Liver (tissue), 3 donors: ENCODE measurements around the gene PCP2.

ENCODE experiments used
- FOXA1 ChIP-seq: IDR thresholded peaks from 2 replicates; pipeline ENCODE4 v1.6.1; 2016; ENCODE audit warnings: antibody characterized with exemption
- NR2F2 ChIP-seq: IDR thresholded peaks from 2 replicates; pipeline ENCODE4 v1.6.1; 2016; ENCODE audit warnings: antibody characterized with exemption
- RAD21 ChIP-seq, 2 donors: IDR thresholded peaks; 2 replicates each; pipeline ENCODE4 v1.6.1; 2016; ENCODE audit warnings: antibody characterized with exemption in 2 of 2, mild to moderate bottlenecking in 2 of 2
- SP1 ChIP-seq: IDR thresholded peaks from 2 replicates; pipeline ENCODE4 v1.6.1; 2018; ENCODE audit warnings: antibody characterized with exemption, mild to moderate bottlenecking
- YY1 ChIP-seq: IDR thresholded peaks from 2 replicates; pipeline ENCODE4 v1.6.1; 2016; ENCODE audit warnings: antibody characterized with exemption, mild to moderate bottlenecking
- TF ChIP-seq, protein P1 (sequence below): fragments of 150-350 bp; IDR thresholded peaks from 2 replicates; pipeline ENCODE4 v1.5.1; 2017; ENCODE audit warnings: improper control_type of control experiment, low read depth, low read length; ENCODE audit not compliant: missing input control
- TF ChIP-seq, protein P2 (sequence below): IDR thresholded peaks from 2 replicates; pipeline ENCODE4 v1.6.1; 2016; ENCODE audit warnings: antibody characterized with exemption
- donor health status: healthy.
- donor health status: healthy.

DNA sequence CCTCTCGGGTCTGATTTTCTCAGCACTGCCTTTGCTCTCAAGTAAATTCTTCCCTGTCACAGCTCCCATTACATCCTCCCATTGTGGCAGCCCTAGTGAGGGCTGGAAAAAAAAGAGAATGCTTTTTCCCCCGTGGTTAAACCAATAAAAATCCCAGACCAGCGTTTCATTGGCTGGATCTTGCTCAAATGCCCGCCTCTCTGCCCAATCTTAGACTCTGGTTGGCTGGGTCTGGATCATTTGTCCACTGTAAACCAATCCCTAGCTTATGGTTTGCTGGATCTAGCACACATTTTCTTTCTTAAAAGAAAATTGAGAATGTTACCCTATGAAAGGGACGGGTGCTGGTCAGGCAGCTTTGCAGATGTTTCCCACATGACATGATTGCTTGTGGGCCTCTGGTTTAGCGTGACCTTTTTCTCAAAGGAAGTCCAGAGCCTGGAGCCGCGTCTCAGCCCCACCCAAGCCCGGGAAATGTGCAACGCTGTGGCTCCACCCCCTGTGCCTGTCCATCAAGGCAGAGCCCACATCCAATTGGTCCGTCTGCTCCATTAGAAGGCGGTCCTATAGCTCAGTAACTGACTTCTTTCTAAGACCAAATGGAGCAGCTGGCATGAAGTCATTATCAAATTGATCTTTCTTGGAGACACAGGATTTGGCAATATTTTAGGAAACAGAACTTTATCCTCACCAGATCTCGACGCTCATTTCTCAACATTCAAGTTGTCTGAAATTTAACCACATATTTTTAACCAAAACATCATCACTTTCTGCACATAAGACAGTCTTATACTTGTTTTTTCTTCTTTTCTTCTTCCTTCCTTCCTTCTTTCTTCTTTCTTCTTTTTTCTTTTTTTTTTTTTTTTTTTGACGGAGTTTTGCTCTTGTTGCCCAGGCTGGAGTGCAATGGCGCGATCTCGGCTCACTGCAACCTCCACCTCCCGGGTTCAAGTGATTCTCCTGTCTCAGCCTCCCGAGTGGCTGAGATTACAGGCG, 40.8 kb upstream of the PCP2 start:
- TF ChIP-seq, protein P1, sequence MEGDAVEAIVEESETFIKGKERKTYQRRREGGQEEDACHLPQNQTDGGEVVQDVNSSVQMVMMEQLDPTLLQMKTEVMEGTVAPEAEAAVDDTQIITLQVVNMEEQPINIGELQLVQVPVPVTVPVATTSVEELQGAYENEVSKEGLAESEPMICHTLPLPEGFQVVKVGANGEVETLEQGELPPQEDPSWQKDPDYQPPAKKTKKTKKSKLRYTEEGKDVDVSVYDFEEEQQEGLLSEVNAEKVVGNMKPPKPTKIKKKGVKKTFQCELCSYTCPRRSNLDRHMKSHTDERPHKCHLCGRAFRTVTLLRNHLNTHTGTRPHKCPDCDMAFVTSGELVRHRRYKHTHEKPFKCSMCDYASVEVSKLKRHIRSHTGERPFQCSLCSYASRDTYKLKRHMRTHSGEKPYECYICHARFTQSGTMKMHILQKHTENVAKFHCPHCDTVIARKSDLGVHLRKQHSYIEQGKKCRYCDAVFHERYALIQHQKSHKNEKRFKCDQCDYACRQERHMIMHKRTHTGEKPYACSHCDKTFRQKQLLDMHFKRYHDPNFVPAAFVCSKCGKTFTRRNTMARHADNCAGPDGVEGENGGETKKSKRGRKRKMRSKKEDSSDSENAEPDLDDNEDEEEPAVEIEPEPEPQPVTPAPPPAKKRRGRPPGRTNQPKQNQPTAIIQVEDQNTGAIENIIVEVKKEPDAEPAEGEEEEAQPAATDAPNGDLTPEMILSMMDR, result no peak
- TF ChIP-seq FOXA1 (no peak), NR2F2 (no peak), RAD21 (IDR thresholded peaks at IDR 0.05) (no peak), YY1 (no peak), SP1 (no peak)
- TF ChIP-seq, protein P2, sequence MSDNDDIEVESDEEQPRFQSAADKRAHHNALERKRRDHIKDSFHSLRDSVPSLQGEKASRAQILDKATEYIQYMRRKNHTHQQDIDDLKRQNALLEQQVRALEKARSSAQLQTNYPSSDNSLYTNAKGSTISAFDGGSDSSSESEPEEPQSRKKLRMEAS, result no peak
